Hair follicle dermal papilla cell (primary cell): ENCODE data around the gene KDM3A. TPM values are rescaled to one million over a fixed set of nuclear protein-coding genes. Genes with fewer than 3 reads are reported as not detected.

Experiments used
- small RNA-seq: library from RNA; depleted of rRNA; stranded (forward); fragments of <200 nt; gene quantifications from one replicate; pipeline ENCODE3, GENCODE V24; 2012
- total RNA-seq: library from RNA; depleted of rRNA; stranded (reverse); fragments of >200 nt; gene quantifications from 2 replicates; pipeline ENCODE4 v1.2.3, GENCODE V29; 2012

KDM3A gene, protein sequence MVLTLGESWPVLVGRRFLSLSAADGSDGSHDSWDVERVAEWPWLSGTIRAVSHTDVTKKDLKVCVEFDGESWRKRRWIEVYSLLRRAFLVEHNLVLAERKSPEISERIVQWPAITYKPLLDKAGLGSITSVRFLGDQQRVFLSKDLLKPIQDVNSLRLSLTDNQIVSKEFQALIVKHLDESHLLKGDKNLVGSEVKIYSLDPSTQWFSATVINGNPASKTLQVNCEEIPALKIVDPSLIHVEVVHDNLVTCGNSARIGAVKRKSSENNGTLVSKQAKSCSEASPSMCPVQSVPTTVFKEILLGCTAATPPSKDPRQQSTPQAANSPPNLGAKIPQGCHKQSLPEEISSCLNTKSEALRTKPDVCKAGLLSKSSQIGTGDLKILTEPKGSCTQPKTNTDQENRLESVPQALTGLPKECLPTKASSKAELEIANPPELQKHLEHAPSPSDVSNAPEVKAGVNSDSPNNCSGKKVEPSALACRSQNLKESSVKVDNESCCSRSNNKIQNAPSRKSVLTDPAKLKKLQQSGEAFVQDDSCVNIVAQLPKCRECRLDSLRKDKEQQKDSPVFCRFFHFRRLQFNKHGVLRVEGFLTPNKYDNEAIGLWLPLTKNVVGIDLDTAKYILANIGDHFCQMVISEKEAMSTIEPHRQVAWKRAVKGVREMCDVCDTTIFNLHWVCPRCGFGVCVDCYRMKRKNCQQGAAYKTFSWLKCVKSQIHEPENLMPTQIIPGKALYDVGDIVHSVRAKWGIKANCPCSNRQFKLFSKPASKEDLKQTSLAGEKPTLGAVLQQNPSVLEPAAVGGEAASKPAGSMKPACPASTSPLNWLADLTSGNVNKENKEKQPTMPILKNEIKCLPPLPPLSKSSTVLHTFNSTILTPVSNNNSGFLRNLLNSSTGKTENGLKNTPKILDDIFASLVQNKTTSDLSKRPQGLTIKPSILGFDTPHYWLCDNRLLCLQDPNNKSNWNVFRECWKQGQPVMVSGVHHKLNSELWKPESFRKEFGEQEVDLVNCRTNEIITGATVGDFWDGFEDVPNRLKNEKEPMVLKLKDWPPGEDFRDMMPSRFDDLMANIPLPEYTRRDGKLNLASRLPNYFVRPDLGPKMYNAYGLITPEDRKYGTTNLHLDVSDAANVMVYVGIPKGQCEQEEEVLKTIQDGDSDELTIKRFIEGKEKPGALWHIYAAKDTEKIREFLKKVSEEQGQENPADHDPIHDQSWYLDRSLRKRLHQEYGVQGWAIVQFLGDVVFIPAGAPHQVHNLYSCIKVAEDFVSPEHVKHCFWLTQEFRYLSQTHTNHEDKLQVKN (N-terminal part only)
- total RNA-seq = 28.7 and 48.0 TPM in 2 replicates

DNA sequence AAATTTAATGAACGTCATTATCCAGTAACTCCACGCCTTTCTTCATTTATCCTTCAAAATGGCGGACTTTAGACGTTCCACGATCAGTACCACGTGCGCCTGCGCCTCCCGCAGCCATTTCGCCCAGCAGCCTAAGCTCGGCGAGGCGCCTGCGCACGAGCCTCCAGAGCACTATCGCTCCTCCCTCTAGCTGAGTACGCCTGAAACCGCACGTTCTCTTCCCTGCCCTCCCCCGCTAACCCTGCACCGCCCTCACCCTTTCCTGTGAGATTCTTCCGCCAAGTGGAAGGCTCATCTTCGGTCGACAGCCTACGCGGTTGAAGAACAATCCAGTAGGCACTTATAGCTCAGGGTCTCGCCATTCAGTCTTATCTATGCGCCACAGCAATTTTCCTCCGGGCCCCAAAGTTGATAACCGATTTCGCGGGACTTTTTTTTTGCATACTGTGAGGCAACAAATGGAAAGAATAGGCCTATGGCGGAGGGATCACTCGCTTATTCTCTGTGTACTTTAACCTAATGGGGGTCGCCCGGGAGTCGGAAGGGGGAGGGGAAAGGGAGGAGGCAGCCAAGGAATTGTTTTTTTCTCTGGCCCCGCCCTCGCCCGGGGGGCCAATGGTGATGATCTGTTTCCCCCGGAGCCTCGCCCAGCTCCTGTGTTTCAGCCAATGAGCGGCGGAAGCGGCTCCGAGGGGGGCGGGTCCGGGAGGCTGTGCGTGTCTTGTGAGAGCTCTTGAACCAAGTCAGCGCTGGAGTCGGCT lies at the start of gene KDM3A:
Gene KDM3A, plus strand, starts transcription at position 741 of the 761 bp plus-strand sequence. CDS start 677 bp downstream, outside the sequence.

Small RNA genes lying within 50 kb of the gene (small RNA-seq; reads per million reads assigned to genes)
- not detected for gene RNU6-640P

Other genes starting within 250 kb of the KDM3A start
- 56.3 and 66.2 TPM in 2 replicates for gene IMMT, start 245.9 kb upstream of the KDM3A start, total RNA-seq
- gene MRPL35, start 241.9 kb upstream of the KDM3A start, total RNA-seq = 21.5 and 26.4 TPM in 2 replicates
- not detected in 2 replicates for gene REEP1, start 103.7 kb upstream of the KDM3A start, total RNA-seq
- gene CHMP3, start 122.1 kb downstream of the KDM3A start, total RNA-seq = 66.5 and 78.6 TPM in 2 replicates
- 25.5 and 27.9 TPM in 2 replicates for gene RNF103, start 182.5 kb downstream of the KDM3A start, total RNA-seq